Motor neuron (in vitro differentiated cells): ENCODE results near the gene B3GNT3. TPM values are rescaled to one million over a fixed set of nuclear protein-coding genes. Genes with fewer than 3 reads are reported as not detected.
A peak's percentile ranks its signal among the peaks of the same experiment; 100 is the strongest.

ENCODE experiments used
- ATAC-seq, 8 experiments: fragments of 200-7000 bp; cut with Tn5 transposase; replicated peaks in 6 of 8; 2 replicates each; pipeline ENCODE4 v1.8.0; 2021; ENCODE audit warnings: mild to moderate bottlenecking in 8 of 8, moderate library complexity in 8 of 8
- H3K27ac ChIP-seq, 2 donors: fragments of 250-450 bp; sonication (Bioruptor Pico); 2 replicates each; pipeline ENCODE4 v1.9.0; 2021; ENCODE audit warnings: antibody characterized with exemption in 2 of 2, mild to moderate bottlenecking in 2 of 2, moderate library complexity in 1 of 2
- H3K4me1 ChIP-seq, 2 donors: fragments of 250-450 bp; sonication (Bioruptor Pico); replicated peaks in 1 of 2; 2 replicates each; pipeline ENCODE4 v1.6.1; 2021; ENCODE audit warnings: antibody characterized with exemption in 2 of 2, mild to moderate bottlenecking in 2 of 2, moderate library complexity in 1 of 2
- H3K4me3 ChIP-seq, 5 donors: fragments of 250-450 bp; sonication (Bioruptor Pico); 2 replicates each; pipeline ENCODE4 v1.9.0; 2021; ENCODE audit warnings: antibody characterized with exemption in 5 of 5, mild to moderate bottlenecking in 5 of 5, moderate library complexity in 4 of 5
- WGBS, 10 experiments: fragments of 450-650 bp; shearing (Covaris generic); methylation state at CpG; one replicate each; pipeline ENCODE4 v1.0.0; 2022; 5-methylcytosine and 5-hydroxymethylcytosine counted together
- in situ Hi-C, 9 experiments: fragments of 400-800 bp; cut with MboI; loops; one replicate each; pipeline ENCODE4 v1.15.0; 2021; ENCODE audit warnings: low sequenced_read_pairs in 9 of 9, low pct_unique_long_range_greater_than_20kb in 2 of 9; ENCODE audit not compliant: unreplicated experiment in 9 of 9
- total RNA-seq, 8 experiments: library from RNA; unstranded; fragments of 300-600 nt; gene quantifications; 2 replicates each; pipeline versions ENCODE4 v1.2.3 to v1.2.4, GENCODE V29; 2022

Gene B3GNT3
- total RNA-seq, 8 experiments from 2014 or later: 0.09 to 2.7 (median 1.2) TPM; not detected in 2

- 0 to 80% (median 52%) methylated on average over 1 to 4 of the region's 8 CpGs; no CpG with 5 or more reads in 2 of the 10 experiments for WGBS, 10 experiments
- in situ Hi-C loops: no loop called here
- H3K4me3 ChIP-seq: no peak overlapping the region
Observed at GRCh38 chr19:17835182-17836006, 40.5 kb downstream of the B3GNT3 start.

GRCh38 chr19:17836530-17836929 is 41.6 kb downstream of the B3GNT3 start:
- 50 to 100% (median 80%) methylated on average over 1 to 3 of the region's 4 CpGs; no CpG with 5 or more reads in 4 of the 10 experiments for WGBS, 10 experiments
- ATAC-seq: no peak
- peaks cover 3 to 6% of the 10 kb centered on the region in 2 donors for H3K4me1 ChIP-seq
- H3K27ac ChIP-seq: no peak overlapping the region
- H3K4me3 ChIP-seq: no peak overlapping the region
- in situ Hi-C loops: no loop called here

More at GRCh38 chr19:17835182-17836006, 40.5 kb downstream of the B3GNT3 start:
- Histone ChIP-seq H3K4me1 (peaks cover 0 to 3% of the 10 kb centered on the region in 2 donors), H3K27ac (no peak overlapping the region)
- peak in 1 of 8 experiments; percentile 11 for ATAC-seq

GRCh38 chr19:17837972-17838371 is 43.0 kb downstream of the B3GNT3 start:
- 71 to 100% (median 84%) methylated on average over 1 to 7 of the region's 7 CpGs; no CpG with 5 or more reads in 4 of the 10 experiments for WGBS, 10 experiments
- no peak for ATAC-seq
- H3K27ac ChIP-seq: no peak overlapping the region
- no peak overlapping the region for H3K4me3 ChIP-seq
- peaks cover 7 to 13% of the 10 kb centered on the region in 2 donors for H3K4me1 ChIP-seq
- in situ Hi-C loops: no loop called here

- 65 to 100% (median 75%) methylated on average over 1 to 5 of the region's 6 CpGs; no CpG with 5 or more reads in 5 of the 10 experiments for WGBS, 10 experiments
- in situ Hi-C loops: no loop called here
- H3K4me3 ChIP-seq: no peak overlapping the region
- no peak overlapping the region for H3K27ac ChIP-seq
- no peak for ATAC-seq
- H3K4me1 ChIP-seq: peaks cover 8 to 16% of the 10 kb centered on the region in 2 donors
Observed at GRCh38 chr19:17840019-17840418, 45.1 kb downstream of the B3GNT3 start.

DNA sequence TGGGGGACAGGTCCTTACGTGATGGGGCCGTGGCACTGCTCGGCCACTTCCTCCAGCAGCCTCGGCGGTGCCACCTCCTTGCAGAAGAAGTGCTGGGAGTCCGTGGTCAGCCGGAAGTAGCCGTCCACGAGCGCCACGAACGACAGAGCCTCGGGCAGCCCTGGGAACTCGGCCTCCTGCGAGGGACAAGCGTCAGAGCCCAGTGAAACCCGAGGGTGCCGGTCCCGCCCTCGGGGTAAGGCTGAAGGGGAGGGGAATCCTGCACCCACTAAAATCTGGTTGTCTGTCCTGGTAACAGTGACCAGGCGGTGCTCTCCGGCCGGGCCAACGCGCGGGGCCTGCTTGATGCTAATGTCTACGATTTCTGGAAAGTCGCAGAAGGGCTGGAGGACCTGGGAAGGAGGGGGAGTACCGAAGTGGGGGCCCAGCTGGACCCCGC is 46.5 kb downstream of the B3GNT3 start:
- 0 to 35% (median 1%) methylated on average over 1 to 15 of the region's 30 CpGs; no CpG with 5 or more reads in 7 of the 10 experiments for WGBS, 10 experiments
- Histone ChIP-seq H3K4me3 (peak overlapping the region; percentile 17 to 33 (median 29)), H3K27ac (peak overlapping the region; percentile 31 to 78), H3K4me1 (peaks cover 8 to 16% of the 10 kb centered on the region in 2 donors)
- in situ Hi-C loops: no loop called here
- ATAC-seq: peak in 3 of 8 experiments; percentile 19 to 52 (median 51)

GRCh38 chr19:17841810-17842662 is 47.1 kb downstream of the B3GNT3 start:
- peak overlapping the region; percentile 62 to 95 for H3K27ac ChIP-seq
- ATAC-seq: peak; percentile 69 to 91 (median 86)
- H3K4me1 ChIP-seq: peaks cover 8 to 16% of the 10 kb centered on the region in 2 donors
- 0% methylated on average over 2 to 9 of the region's 56 CpGs; no CpG with 5 or more reads in 8 of the 10 experiments for WGBS, 10 experiments
- in situ Hi-C loops: no loop called here
- H3K4me3 ChIP-seq: peak overlapping the region; percentile 17 to 40 (median 33)

- Histone ChIP-seq H3K27ac (peak overlapping the region; percentile 62 to 95), H3K4me1 (peaks cover 10 to 20% of the 10 kb centered on the region in 2 donors), H3K4me3 (peak overlapping the region; percentile 17 to 40 (median 30))
- in situ Hi-C loops: no loop called here
- ATAC-seq: no peak
- WGBS, 10 experiments: 40% methylated on average over 2 of the region's 20 CpGs; no CpG with 5 or more reads in 9 of the 10 experiments
Observed at GRCh38 chr19:17842663-17843291, 47.8 kb downstream of the B3GNT3 start.

DNA sequence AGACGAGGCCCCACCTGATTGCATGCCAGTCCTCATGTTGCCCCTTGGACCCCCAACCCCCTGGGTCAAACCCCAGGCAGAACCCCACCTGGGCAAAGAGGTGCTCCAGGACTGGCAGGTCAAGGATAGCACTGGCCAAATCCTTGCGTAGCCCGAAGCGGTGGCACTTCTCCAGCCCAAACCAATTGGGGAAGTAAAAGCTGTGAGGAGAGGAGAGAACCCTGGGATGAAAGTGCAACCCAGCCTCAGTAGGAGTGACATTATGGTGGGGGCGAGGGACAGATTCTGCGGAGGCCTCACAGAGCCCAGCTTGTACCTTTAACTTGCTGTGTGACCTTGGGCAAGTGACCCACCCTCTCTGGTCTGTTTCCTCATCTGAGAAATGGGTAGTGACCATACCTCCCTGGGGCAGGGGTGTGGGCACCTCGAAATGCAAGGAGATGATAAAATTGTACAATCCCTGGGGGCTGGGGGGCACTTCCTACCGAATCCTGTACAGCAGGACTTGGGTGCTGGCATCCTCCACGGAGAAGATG is 48.4 kb downstream of the B3GNT3 start:
- in situ Hi-C loops: no loop called here
- H3K4me3 ChIP-seq: peak overlapping the region in 2 of 5 donors; percentile 37 to 40

GRCh38 chr19:17843908-17844490 is 49.1 kb downstream of the B3GNT3 start:
- Histone ChIP-seq H3K4me3 (no peak overlapping the region), H3K4me1 (peaks cover 12 to 23% of the 10 kb centered on the region in 2 donors), H3K27ac (no peak overlapping the region)
- WGBS, 10 experiments: 70 to 100% (median 80%) methylated on average over 1 to 9 of the region's 14 CpGs; no CpG with 5 or more reads in 5 of the 10 experiments
- in situ Hi-C loops: no loop called here
- no peak for ATAC-seq

More for the DNA sequence above, 48.4 kb downstream of the B3GNT3 start:
- WGBS, 10 experiments: 80 to 100% (median 83%) methylated on average over 1 to 2 of the region's 9 CpGs; no CpG with 5 or more reads in 7 of the 10 experiments
- Histone ChIP-seq H3K27ac (peak overlapping the region in 1 of 2 donors; percentile 95), H3K4me1 (peaks cover 12 to 23% of the 10 kb centered on the region in 2 donors)
- no peak for ATAC-seq

GRCh38 chr19:17846146-17846545 is 51.2 kb downstream of the B3GNT3 start:
- Histone ChIP-seq H3K4me1 (peaks cover 12 to 19% of the 10 kb centered on the region in 2 donors), H3K27ac (no peak overlapping the region), H3K4me3 (no peak overlapping the region)
- ATAC-seq: no peak
- 73 to 100% (median 88%) methylated on average over 1 to 6 of the region's 8 CpGs; no CpG with 5 or more reads in 2 of the 10 experiments for WGBS, 10 experiments
- in situ Hi-C loops: no loop called here

DNA sequence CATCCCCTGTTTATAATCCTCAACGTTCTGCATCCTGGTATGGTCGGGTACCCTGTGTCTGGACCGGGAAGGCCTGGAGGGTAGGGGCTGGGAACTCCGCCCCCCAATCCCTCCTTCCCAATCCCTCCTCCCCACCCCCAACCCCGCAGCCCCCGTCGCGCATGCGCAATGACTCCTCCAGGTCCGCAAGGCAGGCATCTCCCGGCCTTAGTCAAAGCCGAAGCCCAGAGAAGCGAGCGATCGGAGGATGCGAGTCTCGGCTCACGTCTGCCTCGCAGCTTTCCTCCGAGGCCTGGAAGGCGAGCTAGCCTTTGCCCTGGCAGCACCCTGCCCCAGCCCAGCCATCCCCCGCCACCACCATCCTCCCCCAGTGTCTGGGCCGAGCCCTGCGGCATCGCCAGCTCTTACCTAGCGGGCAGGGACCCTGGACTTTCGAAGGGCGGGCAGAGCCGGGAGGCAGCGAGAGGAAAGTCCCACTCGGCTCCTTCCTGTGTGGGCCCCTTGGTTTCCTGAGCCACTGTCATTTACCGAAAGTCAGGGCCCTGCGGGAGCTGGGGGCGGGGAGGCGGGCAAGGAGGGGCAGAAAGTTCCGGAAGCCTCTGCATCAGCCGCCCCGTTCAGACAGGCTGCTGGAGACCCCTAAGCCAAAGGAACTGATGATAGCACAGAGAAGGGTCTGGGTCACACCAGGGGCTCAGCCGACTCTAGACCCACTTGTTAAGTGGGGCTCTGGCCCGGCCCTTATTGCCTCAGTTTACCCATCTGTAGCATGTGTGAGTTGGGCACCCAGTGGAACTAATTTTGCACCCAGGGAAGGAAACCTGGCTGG is 52.8 kb downstream of the B3GNT3 start, which contains the start of gene JAK3:
JAK3 (minus strand) TSS at position 445 of the 829 bp plus-strand sequence. CDS start 3,565 bp downstream, outside the sequence.
- Histone ChIP-seq H3K27ac (peak within 1 kb of the TSS; percentile 58 to 65), H3K4me3 (peak within 1 kb of the TSS in 3 of 5 donors; percentile 11 to 27 (median 15)), H3K4me1 (peaks cover 7 to 12% of the 10 kb centered on the region in 2 donors)
- in situ Hi-C loops: no loop called here
- ATAC-seq: peak; percentile 61 to 88 (median 68)
- WGBS, 10 experiments: 50 to 80% (median 59%) methylated on average over 1 to 4 of the region's 40 CpGs; no CpG with 5 or more reads in 6 of the 10 experiments
